Natural killer cell treated with Interleukin-12 subunit alpha and Interleukin-12 subunit beta and Interleukin-15 and Interleukin-18, amount 100 ng/mL, for 72 hours (primary cell): ENCODE data around the gene FYB1. TPM values are rescaled to one million over a fixed set of nuclear protein-coding genes. Genes with fewer than 3 reads are reported as not detected.
"Not testable (repeated sequence)": the region's sequence is repeated elsewhere in the genome, so short reads cannot be mapped to it uniquely, and the experiment has no call there.

Experiments used
- ATAC-seq, 2 donors: fragments of 150-1000 bp; cut with Tn5 transposase in 1 of 2; sonication (Bioruptor Pico), chemical (Tn5 transposase) in 1 of 2; 2 replicates each; pipeline ENCODE4 v1.10.0; 2021
- DNase-seq: peaks from one replicate; pipeline ENCODE4 v3.0.0; 2022; ENCODE audit warnings: low spot score
- H3K27ac Mint-ChIP-seq, 2 donors: 1 replicate in 1 of 2; 2 replicates in 1 of 2; pipeline ENCODE4 v1.8.0; 2022; ENCODE audit warnings: mixed read lengths in 2 of 2, mild to moderate bottlenecking in 1 of 2, moderate library complexity in 1 of 2
- H3K27me3 Mint-ChIP-seq, 2 donors: 1 replicate in 1 of 2; 2 replicates in 1 of 2; pipeline ENCODE4 v1.8.0; 2022; ENCODE audit warnings: mixed read lengths in 2 of 2
- H3K36me3 Mint-ChIP-seq: one replicate; pipeline ENCODE4 v1.8.0; 2022; ENCODE audit warnings: mixed read lengths
- H3K4me1 Mint-ChIP-seq, 2 donors: 1 replicate in 1 of 2; 2 replicates in 1 of 2; pipeline ENCODE4 v1.8.0; 2022; ENCODE audit warnings: low read depth in 2 of 2, mixed read lengths in 2 of 2, mild to moderate bottlenecking in 1 of 2
- H3K4me3 Mint-ChIP-seq: one replicate; pipeline ENCODE4 v1.8.0; 2022; ENCODE audit warnings: mixed read lengths
- H3K9me3 Mint-ChIP-seq: 2 replicates; pipeline ENCODE4 v1.8.0; 2022; ENCODE audit warnings: mixed read lengths
- total RNA-seq, 2 donors: library from RNA; stranded (reverse); gene quantifications; one replicate each; pipeline ENCODE4 v1.2.3, GENCODE V29; 2022

The FYB1 gene
- total RNA-seq, 2 donors from 2014 or later, result 71.9 to 72.8 TPM

DNA sequence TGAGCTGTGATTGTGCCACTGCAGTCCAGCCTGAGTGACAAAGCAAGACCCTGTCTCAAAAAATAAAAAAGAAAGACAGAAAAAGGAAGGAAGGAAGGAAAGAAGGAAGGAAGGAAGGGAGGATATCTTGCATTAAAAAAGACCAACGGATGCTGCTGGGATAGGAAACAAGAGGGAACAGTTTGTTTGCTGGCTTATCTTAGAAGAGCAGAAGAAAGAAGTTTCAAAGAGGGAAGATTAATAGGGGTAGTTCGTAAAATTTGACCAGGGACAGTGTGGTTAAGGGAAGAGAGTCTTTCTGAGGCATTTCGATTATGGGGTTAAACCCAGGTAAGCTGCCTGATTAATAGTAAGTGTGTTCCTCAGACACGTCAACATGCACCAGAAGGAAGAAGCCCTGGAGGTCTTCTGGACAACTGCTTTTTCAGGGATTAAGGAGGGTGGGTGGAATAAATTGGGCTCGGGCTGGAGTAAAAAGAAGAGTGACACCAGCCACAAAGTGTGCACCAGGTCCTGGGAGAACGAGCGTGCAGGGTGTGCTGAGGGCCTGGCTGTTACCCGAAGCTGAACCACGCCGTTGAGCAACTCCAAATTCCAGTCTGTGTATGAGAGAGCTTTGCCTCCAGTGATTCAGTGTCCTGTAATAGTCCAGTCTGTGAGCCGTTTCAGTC lies 24.8 kb downstream of the FYB1 start:
- ATAC-seq (peak; percentile 50 to 69), DNase-seq (no peak)
- Mint-ChIP-seq H3K36me3 (no peaks in the 10 kb centered on the region), H3K27ac (peak overlapping the region; percentile 53 to 73), H3K4me3 (peak overlapping the region; percentile 45), H3K4me1 (peaks cover 61 to 63% of the 10 kb centered on the region in 2 donors), H3K9me3 (no peaks in the 10 kb centered on the region), H3K27me3 (no peaks in the 10 kb centered on the region)

DNA sequence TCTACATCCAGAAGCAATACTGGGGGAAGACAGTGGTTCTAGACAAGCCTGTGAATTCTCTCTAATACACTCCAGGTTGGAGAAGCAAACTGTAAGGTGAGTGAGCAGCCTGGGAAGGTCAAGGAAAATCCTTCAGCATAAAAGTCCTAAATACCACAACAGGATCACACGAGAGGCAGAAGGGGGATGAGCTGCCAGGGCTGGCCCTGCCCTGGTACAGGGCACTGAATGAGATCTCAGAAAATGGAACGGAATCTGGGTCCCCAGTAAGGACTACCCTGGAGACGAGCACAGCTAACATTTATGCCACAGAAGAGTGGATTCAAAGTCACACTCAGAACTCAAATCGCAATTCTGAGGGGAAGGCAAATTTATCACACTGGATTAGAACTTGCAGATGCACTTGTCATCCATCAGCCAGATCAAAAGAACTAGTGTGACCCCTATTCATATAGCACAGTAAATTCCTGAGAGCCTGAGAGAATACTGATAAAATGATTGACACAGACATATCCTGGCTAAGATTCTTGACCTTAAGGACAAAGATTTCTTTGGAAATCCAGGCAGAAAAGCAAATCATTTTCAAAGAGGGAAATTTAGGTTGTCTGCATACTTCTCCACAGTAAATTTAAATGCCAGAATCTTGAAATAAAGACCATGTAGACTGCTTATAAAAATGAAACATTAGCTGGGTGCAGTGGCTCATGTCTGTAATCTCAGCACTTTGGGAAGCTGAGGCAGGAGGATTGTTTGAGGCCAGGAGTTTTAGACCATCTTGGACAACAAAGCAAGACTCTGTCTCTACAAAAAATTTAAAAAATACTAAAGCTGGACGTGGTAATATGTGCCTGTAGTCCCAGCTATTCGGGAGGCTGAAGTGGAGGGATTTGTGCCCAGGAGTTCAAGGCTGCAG lies 25.6 kb downstream of the FYB1 start:
- DNase-seq, result no peak
- no peak for ATAC-seq
- H3K27me3 Mint-ChIP-seq, result no peaks in the 10 kb centered on the region
- H3K9me3 Mint-ChIP-seq, result no peaks in the 10 kb centered on the region
- no peaks in the 10 kb centered on the region for H3K36me3 Mint-ChIP-seq
- H3K4me1 Mint-ChIP-seq, result peaks cover 65 to 69% of the 10 kb centered on the region in 2 donors
- H3K27ac Mint-ChIP-seq, result peak overlapping the region; percentile 53 to 73
- peak overlapping the region; percentile 45 for H3K4me3 Mint-ChIP-seq

GRCh38 chr5:39192450-39193160 lies 26.8 kb downstream of the FYB1 start:
- Mint-ChIP-seq H3K27ac (peak overlapping the region; percentile 73 to 84), H3K36me3 (no peaks in the 10 kb centered on the region), H3K27me3 (no peaks in the 10 kb centered on the region), H3K9me3 (no peaks in the 10 kb centered on the region), H3K4me3 (no peak overlapping the region), H3K4me1 (peaks cover 77% of the 10 kb centered on the region in 2 donors)
- ATAC-seq, result no peak
- no peak for DNase-seq

DNA sequence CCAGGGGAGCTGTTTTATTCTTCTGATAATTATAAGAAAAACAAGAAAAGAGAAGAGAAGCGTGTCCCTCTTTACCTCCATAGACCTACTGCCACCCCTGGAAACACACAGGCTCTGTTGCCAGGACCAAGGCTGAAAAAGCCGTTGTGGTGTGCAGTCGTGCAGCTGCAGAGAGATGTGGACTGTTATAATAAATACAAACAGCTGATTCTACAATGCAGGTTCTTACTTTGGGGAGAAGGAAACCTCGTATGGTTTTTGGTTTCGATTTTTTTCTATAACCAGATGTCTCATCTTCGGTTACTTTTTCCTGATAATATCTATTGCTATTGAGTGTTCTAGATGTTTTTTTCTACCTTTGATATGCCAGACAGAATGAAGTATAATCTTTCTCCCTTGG lies 28.1 kb downstream of the FYB1 start:
- ATAC-seq (peak; percentile 29 to 37), DNase-seq (no peak)
- H3K9me3 Mint-ChIP-seq, result no peaks in the 10 kb centered on the region
- no peaks in the 10 kb centered on the region for H3K27me3 Mint-ChIP-seq
- peak overlapping the region; percentile 76 for H3K4me3 Mint-ChIP-seq
- peaks cover 81 to 83% of the 10 kb centered on the region in 2 donors for H3K4me1 Mint-ChIP-seq
- peak overlapping the region; percentile 82 to 84 for H3K27ac Mint-ChIP-seq
- no peaks in the 10 kb centered on the region for H3K36me3 Mint-ChIP-seq

DNA sequence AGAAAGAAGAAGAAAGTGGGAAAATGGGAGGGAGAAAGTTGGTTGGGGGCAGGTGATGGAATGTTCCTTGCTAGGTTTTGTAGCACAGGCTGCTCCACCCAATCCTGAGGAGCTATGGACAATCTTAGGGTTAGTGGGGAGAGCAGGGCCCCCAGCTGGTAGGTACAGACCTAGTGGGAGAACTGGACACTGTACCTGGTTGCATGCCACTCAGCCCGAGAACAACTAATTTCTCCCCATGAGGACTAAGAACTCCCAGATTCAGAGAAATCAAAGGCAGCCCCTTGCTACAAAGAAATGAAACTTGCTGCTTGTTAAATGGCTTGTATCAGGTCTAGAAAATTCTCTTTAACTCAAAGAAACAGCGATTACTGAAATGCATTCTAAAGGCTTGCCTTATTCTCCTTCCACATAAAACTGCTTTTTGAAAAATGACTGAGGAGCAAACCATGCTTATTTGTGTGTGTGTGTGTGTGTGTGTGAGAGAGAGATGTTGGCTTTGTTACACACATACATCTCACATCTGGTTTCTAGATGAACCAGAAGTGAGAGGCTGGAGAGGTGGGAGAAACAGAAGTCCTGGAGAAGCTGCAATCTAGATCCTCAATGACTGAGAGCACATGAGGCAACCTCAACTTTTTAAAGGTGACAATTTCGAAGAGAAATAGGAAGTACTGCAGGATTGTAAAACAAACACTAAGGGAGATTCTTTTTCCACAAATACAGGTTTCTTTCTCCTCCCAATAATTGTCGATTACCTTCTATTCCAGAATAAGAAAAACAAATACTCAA lies 28.9 kb downstream of the FYB1 start:
- H3K27ac Mint-ChIP-seq, result peak overlapping the region; percentile 82 to 84
- H3K36me3 Mint-ChIP-seq, result no peaks in the 10 kb centered on the region
- no peaks in the 10 kb centered on the region for H3K27me3 Mint-ChIP-seq
- peak overlapping the region; percentile 76 for H3K4me3 Mint-ChIP-seq
- no peak for DNase-seq
- peak; percentile 41 to 60 for ATAC-seq
- H3K4me1 Mint-ChIP-seq, result peaks cover 86 to 87% of the 10 kb centered on the region in 2 donors
- peaks cover 2% of the 10 kb centered on the region for H3K9me3 Mint-ChIP-seq

DNA sequence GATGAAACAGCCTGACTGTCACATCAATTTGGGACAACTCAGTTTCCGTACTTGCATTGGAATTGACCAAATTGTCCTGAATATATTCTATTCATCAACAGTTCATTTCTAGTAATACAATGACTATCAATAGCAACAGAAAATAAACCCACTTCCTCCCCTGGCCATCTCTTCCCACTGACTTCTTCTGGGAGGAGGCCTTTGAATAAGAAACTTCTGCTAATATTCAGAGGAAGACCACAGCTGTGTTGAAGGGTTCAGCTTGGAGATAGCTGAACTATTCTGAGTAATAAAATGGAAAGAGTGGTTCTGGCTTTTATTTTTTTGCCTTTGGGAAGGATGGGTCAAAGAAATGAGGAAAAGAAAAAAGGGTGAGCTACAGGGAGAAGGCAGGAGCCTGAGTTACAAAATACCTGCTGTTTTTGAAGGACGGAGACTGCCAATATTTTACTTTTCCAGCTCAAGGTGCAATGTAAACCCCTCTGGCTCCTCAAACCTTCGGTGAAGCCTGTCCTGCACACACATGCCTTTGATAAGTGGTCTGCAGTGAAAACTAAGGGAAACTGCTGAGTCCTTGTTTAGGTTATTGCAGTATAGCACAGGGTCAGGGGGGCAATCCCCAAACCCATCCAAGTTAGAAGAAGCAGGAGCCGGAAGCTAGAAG lies 29.9 kb downstream of the FYB1 start:
- Mint-ChIP-seq H3K4me3 (peak overlapping the region; percentile 76), H3K27me3 (no peaks in the 10 kb centered on the region), H3K36me3 (no peaks in the 10 kb centered on the region), H3K27ac (peak overlapping the region; percentile 82 to 84), H3K9me3 (peaks cover 3% of the 10 kb centered on the region), H3K4me1 (peaks cover 80 to 81% of the 10 kb centered on the region in 2 donors)
- ATAC-seq, result no peak
- DNase-seq, result no peak

- peaks cover 75 to 76% of the 10 kb centered on the region in 2 donors for H3K4me1 Mint-ChIP-seq
- H3K9me3 Mint-ChIP-seq, result peaks cover 3% of the 10 kb centered on the region
- H3K36me3 Mint-ChIP-seq, result peaks cover 4% of the 10 kb centered on the region
- H3K27me3 Mint-ChIP-seq, result no peaks in the 10 kb centered on the region
- DNase-seq (no peak), ATAC-seq (peak; percentile 68 to 69)
- peak overlapping the region; percentile 82 to 84 for H3K27ac Mint-ChIP-seq
- H3K4me3 Mint-ChIP-seq, result peak overlapping the region; percentile 76
Observed at GRCh38 chr5:39187831-39188731, 31.3 kb downstream of the FYB1 start.

DNA sequence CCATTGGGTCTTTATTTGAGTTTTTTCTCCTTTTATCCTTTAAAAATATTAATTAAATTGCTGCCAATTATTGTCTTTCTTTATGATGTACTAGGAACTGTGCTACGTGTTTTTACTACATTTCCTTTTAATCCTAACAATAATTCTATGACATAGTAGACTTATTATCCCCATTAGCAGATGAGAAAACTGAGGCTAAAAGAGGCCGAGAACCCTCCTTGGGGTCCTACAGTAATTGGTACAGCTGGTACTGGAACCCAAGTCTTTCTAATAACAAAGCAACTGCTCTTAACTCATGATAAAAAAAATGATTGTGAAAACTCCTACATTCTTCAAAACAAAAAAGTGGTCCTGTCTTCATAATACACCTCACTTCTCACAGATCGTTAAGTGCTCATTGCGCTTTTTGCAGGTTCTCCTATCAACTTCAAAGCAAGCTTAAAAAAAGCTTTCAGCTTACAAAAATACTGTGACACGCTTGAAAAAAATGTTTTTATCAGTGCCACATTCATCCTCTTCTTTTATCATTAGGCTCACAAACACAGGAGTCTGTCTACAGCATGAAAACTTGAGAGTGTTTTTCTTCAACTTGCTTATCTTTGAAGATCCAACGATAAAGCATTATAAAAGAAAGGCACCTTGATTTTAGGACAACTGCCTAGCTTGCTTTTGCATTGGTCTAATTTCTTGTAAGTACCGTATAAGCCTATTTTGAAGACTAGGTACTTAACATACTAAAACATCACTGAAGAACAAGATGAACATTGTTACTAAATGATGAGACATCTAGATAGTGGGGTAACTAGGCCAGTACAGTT lies 32.4 kb downstream of the FYB1 start:
- peak in 1 of 2 donors; percentile 41 for ATAC-seq
- H3K27me3 Mint-ChIP-seq, result no peaks in the 10 kb centered on the region
- H3K27ac Mint-ChIP-seq, result peak overlapping the region; percentile 82 to 84
- H3K4me3 Mint-ChIP-seq, result peak overlapping the region; percentile 76
- H3K4me1 Mint-ChIP-seq, result peaks cover 71 to 78% of the 10 kb centered on the region in 2 donors
- H3K36me3 Mint-ChIP-seq, result peaks cover 4% of the 10 kb centered on the region
- no peak for DNase-seq
- peaks cover 3% of the 10 kb centered on the region for H3K9me3 Mint-ChIP-seq

DNA sequence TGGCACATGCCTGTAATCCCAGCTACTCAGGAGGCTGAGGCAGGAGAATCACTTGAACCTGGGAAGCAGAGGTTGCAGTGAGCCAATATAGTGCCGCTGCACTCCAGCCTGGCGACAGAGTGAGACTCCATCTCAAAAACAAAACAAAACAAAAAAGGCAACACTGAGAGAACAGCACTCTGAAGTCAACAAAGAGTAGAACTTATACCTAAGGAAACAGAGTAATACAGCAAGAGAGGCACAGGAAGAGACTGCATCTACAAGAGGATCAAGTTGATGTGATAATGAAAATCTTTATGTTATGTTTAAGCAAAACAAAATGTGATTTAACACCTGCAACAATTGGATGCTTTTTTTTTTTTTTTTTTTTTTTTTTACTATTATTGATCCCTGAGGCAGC lies 33.1 kb downstream of the FYB1 start:
- peaks cover 70 to 78% of the 10 kb centered on the region in 2 donors for H3K4me1 Mint-ChIP-seq
- DNase-seq (no peak), ATAC-seq (no peak)
- peak overlapping the region; percentile 64 for H3K4me3 Mint-ChIP-seq
- no peaks in the 10 kb centered on the region for H3K27me3 Mint-ChIP-seq
- H3K36me3 Mint-ChIP-seq, result peaks cover 4% of the 10 kb centered on the region
- peak overlapping the region; percentile 82 to 84 for H3K27ac Mint-ChIP-seq
- peaks cover 3% of the 10 kb centered on the region for H3K9me3 Mint-ChIP-seq

- H3K27ac Mint-ChIP-seq, result peak overlapping the region; percentile 82 to 84
- DNase-seq, result no peak
- peaks cover 68 to 78% of the 10 kb centered on the region in 2 donors for H3K4me1 Mint-ChIP-seq
- peaks cover 4% of the 10 kb centered on the region for H3K36me3 Mint-ChIP-seq
- H3K27me3 Mint-ChIP-seq, result no peaks in the 10 kb centered on the region
- no peak for ATAC-seq
- H3K4me3 Mint-ChIP-seq, result peak overlapping the region; percentile 64
- peaks cover 3% of the 10 kb centered on the region for H3K9me3 Mint-ChIP-seq
Observed at GRCh38 chr5:39185761-39186160, 33.6 kb downstream of the FYB1 start.

GRCh38 chr5:39179561-39179960 lies 39.8 kb downstream of the FYB1 start:
- peak overlapping the region; percentile 89 to 91 for H3K27ac Mint-ChIP-seq

More at GRCh38 chr5:39179561-39179960, 39.8 kb downstream of the FYB1 start:
- H3K9me3 Mint-ChIP-seq, H3K27me3 Mint-ChIP-seq, DNase-seq, H3K36me3 Mint-ChIP-seq, ATAC-seq: not testable (repeated sequence)
- Mint-ChIP-seq H3K4me1 (peaks cover 66 to 79% of the 10 kb centered on the region in 2 donors), H3K4me3 (peak overlapping the region; percentile 86)
